ENCODE data around the gene BMP15.

The BMP15 gene

GRCh38 chrX:50910685-50911176 is at the start of gene BMP15:
Gene BMP15, plus strand, starts transcription at chrX:50910735. Its CDS starts 49 bp downstream, at chrX:50910784.
- no peak for TF ChIP-seq CTCF (IDR thresholded peaks at IDR 0.05; ENCODE audit: low read depth, low read length)
- no peak within 1 kb of the TSS for H3K4me3 ChIP-seq (ENCODE audit: low read depth, low read length)
- in situ Hi-C loops (cut with HindIII; ENCODE audit: low sequenced_read_pairs): no loop called here
- no peak for DNase-seq (ENCODE audit: low read depth, low spot score)

- in situ Hi-C loops (cut with HindIII; ENCODE audit: low sequenced_read_pairs): no loop called here
- TF ChIP-seq CTCF (IDR thresholded peaks at IDR 0.05; ENCODE audit: low read depth, low read length): no peak
- no peak for DNase-seq (ENCODE audit: low read depth, low spot score)
- no peak overlapping the region for H3K4me3 ChIP-seq (ENCODE audit: low read depth, low read length)
Observed at GRCh38 chrX:50863471-50863870, 47.1 kb upstream of the BMP15 start.

- DNase-seq (ENCODE audit: low read depth, low spot score): no peak
- TF ChIP-seq CTCF (IDR thresholded peaks at IDR 0.05; ENCODE audit: low read depth, low read length): no peak
- in situ Hi-C loops (cut with HindIII; ENCODE audit: low sequenced_read_pairs): no loop called here
- H3K4me3 ChIP-seq (ENCODE audit: low read depth, low read length): no peak overlapping the region
Observed at GRCh38 chrX:50865311-50865710, 45.2 kb upstream of the BMP15 start.

GRCh38 chrX:50871922-50872453 is 38.5 kb upstream of the BMP15 start:
- H3K4me3 ChIP-seq (ENCODE audit: low read depth, low read length): no peak overlapping the region
- no peak for TF ChIP-seq CTCF (IDR thresholded peaks at IDR 0.05; ENCODE audit: low read depth, low read length)
- in situ Hi-C loops (cut with HindIII; ENCODE audit: low sequenced_read_pairs): no loop called here
- no peak for DNase-seq (ENCODE audit: low read depth, low spot score)

- DNase-seq (ENCODE audit: low read depth, low spot score): no peak
- no peak overlapping the region for H3K4me3 ChIP-seq (ENCODE audit: low read depth, low read length)
- in situ Hi-C loops (cut with HindIII; ENCODE audit: low sequenced_read_pairs): no loop called here
- TF ChIP-seq CTCF (IDR thresholded peaks at IDR 0.05; ENCODE audit: low read depth, low read length): no peak
Observed at GRCh38 chrX:50874876-50875275, 35.7 kb upstream of the BMP15 start.

- in situ Hi-C loops (cut with HindIII; ENCODE audit: low sequenced_read_pairs): no loop called here
- no peak overlapping the region for H3K4me3 ChIP-seq (ENCODE audit: low read depth, low read length)
- no peak for DNase-seq (ENCODE audit: low read depth, low spot score)
- no peak for TF ChIP-seq CTCF (IDR thresholded peaks at IDR 0.05; ENCODE audit: low read depth, low read length)
Observed at GRCh38 chrX:50876551-50876950, 34.0 kb upstream of the BMP15 start.

Data from astrocyte of the spinal cord (primary cell).